DND-41 (cell line): Measurements from ENCODE around the gene MSRB3.

Experiments used
- CTCF ChIP-seq: IDR thresholded peaks from 2 replicates; pipeline ENCODE4 v1.5.1; 2012; ENCODE audit warnings: borderline replicate concordance, low read length, moderate library complexity, mild to moderate bottlenecking; ENCODE audit not compliant: poor library complexity, severe bottlenecking; ENCODE audit errors: extremely low read depth
- EZH2 ChIP-seq: IDR thresholded peaks from 3 replicates; pipeline ENCODE4 v1.6.1; 2012; ENCODE audit warnings: borderline replicate concordance, low read depth, mild to moderate bottlenecking, moderate library complexity, low read length, inconsistent platforms; ENCODE audit not compliant: severe bottlenecking

- no peak for TF ChIP-seq CTCF
- TF ChIP-seq EZH2, result no peak
These were observed 46.7 kb downstream of the MSRB3 start for GRCh38 chr12:65325183-65325582.
